ENCODE measurements around the gene CTNNA3.
"Not testable (repeated sequence)": the region's sequence is repeated elsewhere in the genome, so short reads cannot be mapped to it uniquely, and the experiment has no call there.

CTNNA3 gene

DNA sequence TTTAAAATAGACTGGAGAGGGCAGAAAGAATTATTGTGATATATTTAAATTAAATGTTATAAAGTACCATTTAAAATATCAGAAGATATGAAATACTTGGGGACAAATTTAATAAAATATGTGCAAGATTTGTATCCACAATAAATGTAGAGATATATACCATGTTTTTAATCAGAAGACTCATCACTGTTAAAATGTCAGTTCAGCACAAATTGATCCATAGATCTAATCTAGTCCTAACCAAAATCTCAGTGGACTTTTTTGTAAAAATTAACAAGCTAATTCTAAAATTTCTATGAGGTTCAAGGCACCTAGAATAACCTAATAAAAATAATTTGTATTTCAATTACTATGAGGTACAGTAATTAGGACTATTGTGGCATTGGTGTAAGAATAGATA is 96.4 kb downstream of the CTNNA3 start:
- DNase-seq = no peak

DNA sequence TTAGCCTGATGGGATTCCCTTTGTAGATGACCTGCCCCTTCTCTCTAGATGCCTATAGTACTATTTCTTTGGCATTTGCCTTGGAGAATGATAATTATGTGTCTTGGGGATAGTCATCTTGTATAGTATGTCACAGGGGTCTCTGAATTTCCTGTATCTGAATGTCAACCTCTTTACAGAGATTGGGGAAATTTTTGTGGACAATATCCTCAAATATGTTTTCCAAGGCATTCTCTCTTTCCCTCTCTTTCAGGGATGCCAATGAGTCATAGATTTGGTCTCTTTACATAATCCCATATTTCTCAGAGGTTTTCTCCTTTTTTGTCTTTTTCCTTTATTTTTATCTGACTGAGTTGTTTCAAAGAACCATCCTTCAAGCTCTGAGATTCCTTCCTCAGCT is 99.4 kb downstream of the CTNNA3 start:
- no peak for DNase-seq

DNA sequence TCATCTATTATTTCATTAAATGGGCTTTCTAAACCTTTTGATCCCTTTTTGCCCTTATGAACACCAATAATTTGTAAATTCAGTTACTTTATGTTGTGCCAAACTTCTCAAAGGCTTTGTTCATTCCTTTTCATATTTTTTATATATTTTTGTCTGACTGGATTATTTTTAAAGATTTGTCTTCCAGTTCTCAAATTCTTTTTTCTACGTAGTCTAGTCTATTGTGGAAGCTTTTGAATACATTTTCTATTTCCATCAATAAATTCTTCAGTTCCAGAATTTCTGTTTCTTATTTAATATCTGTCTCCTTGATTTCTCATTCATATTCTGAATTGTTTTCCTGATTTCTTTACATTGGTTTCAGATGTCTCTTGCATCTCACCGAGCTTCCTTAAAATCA is 108.2 kb downstream of the CTNNA3 start:
- no peak for DNase-seq

- no peak for DNase-seq
These were observed 120.5 kb downstream of the CTNNA3 start for GRCh38 chr10:67575532-67575931.

DNA sequence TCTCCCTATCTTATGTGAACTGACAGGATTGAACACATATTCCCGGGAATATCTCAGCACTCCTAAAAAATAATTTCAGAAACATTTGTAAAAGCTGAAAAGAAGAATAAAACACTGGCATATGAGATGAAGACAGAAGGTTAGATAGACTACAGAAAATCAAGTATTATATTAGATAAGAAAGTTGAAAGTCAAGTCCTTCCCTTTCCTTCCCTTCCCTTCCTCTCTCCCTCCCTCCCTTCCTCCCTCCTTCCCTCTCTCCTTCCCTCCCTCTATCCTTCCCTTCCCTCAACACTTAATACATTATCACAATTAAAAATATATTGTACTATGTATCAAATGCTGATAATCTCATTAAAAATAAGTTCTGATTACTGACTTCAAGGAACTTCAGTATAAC is 122.5 kb downstream of the CTNNA3 start:
- DNase-seq = no peak

DNA sequence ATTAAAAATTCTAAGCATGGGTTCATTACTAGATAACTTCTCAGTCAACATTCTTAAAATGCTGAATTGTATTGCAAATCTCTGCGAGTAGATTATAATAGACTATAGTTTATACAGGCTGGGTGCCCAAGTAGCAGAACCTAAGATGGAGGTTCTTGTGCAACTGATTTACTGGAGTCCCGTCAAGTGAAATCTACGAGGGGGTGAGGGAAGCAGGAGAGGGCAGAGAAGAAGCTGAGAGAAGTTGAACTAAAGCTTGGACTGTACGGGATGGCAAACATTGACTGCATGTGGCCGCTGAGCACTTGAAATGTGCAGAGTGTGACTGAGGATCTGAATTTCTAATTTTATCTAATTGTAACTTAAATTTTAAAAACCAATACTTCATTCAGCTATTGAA is 124.5 kb downstream of the CTNNA3 start:
- DNase-seq = no peak

GRCh38 chr10:67558311-67558710 is 137.7 kb downstream of the CTNNA3 start:
- not testable (repeated sequence) for DNase-seq

DNA sequence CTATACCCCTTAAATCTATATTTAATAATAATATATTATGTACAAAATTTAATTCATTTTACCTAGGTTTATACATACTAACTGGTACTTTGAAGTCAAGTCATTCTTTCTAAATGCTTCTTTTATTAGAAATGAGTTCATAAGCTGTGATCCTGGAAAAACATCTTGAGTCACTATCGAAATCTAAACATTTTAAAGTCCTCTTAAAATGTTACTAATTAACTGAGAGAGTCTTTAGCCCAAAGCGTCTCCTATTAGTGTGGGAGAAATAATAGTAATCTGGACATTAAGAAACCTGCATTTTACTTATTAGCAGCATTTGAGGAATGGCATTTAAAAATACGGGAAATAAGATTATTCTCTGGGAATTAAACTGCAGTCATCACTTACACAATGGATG is 142.7 kb downstream of the CTNNA3 start:
- DNase-seq = no peak

DNA sequence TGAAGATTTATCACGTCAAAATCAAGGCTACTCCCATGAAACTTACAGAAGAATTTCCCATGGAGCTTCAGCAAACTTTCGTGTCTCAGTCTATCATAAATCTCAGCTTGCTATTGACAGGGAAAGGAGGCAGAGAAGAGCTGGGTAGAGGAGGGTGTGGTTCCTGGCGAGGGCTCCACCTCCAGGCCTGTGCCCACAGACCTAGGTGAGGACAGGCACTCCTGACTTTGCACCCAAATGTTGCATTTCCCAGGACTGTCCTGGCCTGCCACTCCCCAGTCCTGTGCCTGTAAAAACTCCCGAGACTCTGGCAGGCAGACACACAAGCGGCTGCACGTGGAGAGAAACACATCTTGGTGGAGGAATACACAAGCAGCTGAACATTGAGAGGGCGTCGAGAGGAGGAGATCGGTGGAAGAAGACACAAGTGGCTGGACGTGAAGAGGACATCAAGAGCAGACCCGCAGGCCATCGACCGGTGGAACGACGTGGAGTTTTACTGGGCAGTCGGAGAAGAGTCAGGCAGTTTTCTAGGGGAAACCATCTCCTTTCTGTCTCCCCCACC is 145.1 kb downstream of the CTNNA3 start:
- no peak for DNase-seq

DNA sequence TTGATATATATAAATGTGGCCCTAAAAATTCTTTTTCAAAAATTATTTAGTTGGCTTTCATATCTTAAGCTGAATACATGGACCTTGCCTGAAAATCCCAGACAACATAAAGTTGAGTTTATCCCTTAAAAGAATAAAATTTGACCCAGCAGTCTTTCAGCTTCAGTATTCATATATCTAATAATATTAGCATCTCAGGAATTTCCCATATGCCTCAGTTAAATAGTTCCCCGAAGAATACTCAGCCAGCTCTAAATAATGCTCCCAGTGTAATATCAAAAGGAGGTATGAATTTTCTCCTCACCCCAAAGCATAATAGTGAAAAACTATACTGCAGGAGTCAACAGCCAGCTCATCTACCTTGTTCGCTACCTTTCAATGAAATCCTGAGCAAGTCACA is 145.9 kb downstream of the CTNNA3 start:
- no peak for DNase-seq

DNA sequence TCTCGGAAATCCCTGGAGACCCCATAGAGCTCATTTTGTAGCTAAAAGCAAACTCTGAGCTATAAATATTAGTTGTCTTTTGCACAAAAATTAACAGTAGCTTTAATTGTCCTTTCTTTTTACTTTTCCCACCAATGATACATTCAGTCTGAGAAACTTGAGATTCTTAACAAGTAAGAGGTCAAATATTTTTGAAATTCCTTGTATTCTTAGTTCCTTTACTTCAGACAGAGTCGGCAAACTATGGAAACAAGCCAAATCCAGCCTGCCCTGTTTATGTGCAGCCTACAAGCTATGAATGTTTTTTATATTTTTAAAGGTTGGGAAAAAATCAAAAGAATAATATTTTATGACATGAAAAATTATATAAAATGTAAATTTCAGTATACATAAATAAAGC is 146.6 kb downstream of the CTNNA3 start:
- no peak for DNase-seq

DNA sequence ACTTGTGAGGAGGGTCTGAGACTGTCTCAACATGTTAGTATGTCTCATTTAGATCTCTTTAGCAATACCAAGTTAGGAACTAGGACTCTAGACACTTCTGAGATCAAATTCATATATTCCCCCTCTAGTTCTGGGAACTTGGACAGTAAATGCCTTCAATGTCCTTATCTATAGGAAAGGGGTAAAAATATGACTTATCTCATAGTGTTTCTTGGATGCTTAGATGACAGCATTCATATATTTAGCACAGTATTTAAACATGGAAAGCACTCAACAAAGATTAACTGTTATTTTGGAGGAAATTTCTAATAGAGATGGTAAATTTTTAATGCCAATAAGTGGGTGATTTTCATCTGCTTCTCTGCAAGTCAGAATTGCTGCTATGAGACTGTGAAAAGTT is 154.6 kb downstream of the CTNNA3 start:
- DNase-seq = no peak

GRCh38 chr10:67539312-67539711 is 156.7 kb downstream of the CTNNA3 start:
- no peak for DNase-seq

- no peak for DNase-seq
These were observed 158.1 kb downstream of the CTNNA3 start for GRCh38 chr10:67537906-67538305.

DNA sequence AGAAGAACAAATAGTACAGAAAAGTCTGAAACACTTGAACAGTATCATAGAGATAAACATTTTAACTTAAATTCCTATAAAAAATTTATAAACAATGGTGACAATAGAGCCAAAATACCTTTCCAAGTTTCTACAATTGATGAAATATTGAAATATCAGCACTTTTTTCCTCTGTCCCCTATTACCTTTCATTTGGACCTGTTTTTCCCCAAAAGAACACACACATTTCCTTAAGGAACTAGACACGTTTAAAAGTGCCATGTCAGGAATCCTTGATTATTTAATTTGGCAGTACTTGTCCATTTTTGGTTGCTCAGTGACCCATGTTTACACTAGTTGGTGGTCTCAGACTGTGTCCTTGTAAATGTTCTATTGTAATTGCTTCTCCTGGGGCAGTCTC is 162.6 kb downstream of the CTNNA3 start:
- DNase-seq = no peak

DNA sequence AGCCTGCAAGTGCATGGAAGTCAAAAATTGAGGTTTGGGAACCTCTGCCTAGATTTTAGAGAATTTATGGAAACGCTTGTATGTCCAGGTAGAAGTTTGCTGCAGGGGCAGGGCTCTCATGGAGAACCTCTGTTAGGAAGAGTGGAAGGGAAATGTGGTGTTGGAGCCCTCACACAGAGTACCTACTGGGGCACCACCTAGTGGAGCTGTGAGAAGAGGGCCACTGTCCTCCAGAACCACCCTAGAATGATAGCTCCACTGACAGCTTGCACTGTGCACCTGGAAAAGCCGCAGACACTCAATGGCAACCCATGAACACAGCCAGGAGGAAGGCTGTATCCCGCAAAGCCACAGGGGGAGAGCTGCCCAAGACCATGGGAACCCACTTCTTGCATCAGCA is 165.0 kb downstream of the CTNNA3 start:
- DNase-seq = not testable (repeated sequence)

DNA sequence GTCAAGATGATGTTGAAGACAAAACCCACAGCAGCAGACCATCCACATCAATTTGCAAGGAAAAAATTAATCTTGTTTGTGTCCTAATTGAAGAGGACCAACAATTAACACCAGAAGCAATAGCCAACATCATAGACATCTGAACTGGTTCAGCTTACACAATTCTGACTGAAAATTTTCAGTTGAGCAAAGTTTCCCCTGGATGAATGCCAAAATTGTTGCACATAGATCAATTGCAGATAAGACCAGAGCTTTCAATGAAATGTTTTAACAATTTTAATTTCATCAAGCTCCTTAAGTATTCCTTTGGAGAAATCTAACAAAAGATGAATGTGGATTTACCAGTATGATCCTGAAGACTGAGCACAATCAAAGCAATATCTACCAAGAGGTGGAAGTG is 168.6 kb downstream of the CTNNA3 start:
- no peak for DNase-seq

DNA sequence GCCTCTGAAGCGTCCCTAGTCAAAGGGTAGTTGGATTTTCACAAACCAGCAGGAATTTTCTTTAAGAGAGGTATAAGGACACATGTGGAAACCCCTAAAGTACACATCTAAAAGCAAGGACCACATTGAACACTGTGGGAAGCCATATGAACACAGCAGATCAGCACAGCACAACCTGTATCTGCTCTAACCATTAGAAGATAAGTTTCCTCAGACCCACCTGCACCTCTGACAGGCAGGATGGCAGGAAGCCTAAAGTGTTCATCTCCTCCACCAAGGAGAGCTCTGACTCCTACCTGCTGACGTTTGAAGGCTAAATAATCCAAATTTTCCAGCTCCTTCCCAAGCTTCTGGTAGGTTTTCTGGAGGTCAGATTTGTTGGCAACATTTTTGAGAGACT is 174.4 kb downstream of the CTNNA3 start:
- DNase-seq = no peak

GRCh38 chr10:67520924-67521520 is 175.0 kb downstream of the CTNNA3 start:
- DNase-seq = peak; percentile 2 to 77 (median 6)

GRCh38 chr10:67519434-67519833 is 176.6 kb downstream of the CTNNA3 start:
- DNase-seq = peak in 1 of 3 experiments; percentile 37

GRCh38 chr10:67518756-67519155 is 177.2 kb downstream of the CTNNA3 start:
- DNase-seq = no peak

DNA sequence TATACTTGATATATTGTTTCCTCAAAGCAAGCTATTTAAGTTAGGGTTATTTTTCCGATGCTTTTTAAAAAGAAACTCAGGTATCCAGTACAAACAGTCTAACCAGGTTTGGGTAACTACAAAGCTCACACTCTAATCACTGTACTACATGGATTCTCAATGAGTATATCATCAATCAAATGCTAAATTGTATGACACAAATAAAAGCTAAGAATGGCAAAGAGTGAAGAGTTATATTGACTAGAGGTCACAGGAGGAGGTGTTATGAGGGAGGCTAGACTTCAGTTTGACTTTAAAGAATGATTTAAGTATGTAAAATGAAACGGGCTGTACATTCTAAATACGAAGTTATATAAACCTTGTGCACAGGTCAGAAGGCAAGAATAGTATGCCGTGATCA is 178.0 kb downstream of the CTNNA3 start:
- peak in 1 of 3 experiments; percentile 3 for DNase-seq

DNA sequence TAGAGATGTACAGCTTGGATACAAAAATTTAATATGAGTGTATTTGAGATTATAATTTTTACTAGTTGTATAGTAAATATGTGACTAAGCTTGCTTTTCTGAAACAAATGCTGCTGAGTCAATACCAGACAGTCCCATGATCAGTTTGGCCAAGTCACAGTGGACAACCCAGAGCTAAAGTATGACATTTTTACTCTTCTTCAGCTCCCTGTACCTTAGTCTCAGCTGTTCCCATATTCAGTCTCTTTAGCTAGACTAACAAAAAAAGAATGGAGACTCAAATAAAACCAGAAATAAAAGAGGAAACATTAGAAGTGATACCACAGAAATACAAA is 189.3 kb downstream of the CTNNA3 start:
- no peak for DNase-seq

DNA sequence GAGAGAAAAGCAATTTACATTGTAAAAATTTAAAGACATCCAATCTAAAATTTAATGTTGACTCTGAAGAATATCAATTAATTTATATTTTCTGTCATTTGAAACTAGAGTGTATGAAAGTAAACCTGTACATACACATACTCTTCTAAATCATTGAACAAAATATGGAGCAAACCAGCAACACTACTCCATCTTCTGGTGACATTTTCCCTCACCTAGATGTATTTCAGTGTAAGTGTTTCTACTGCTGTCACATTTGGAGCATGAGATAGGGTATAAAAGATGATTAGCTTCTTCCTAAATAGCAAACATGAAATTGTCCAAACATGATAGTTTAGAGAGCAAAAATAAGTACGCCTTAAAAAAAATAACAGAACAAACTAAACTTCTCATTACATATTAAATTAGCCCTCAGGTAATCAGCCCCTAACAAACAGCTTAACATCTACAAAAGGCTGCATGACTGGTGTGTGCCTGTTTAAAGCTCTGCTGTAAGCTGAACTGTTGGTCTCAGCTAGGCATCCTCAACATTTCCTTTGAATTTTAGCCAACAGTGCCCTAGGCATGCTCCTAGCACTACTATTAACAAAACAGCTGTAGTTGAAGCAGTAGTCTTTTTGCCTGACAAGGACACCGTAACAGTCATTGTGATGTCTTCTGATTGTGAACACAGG is 189.8 kb downstream of the CTNNA3 start:
- peak in 2 of 3 experiments; percentile 17 to 66 for DNase-seq

Measured in NCI-H1417 (cell line).